ENCODE measurements around the gene INTS2.
"Not testable (repeated sequence)": the region's sequence is repeated elsewhere in the genome, so short reads cannot be mapped to it uniquely, and the experiment has no call there.

Gene INTS2

DNA sequence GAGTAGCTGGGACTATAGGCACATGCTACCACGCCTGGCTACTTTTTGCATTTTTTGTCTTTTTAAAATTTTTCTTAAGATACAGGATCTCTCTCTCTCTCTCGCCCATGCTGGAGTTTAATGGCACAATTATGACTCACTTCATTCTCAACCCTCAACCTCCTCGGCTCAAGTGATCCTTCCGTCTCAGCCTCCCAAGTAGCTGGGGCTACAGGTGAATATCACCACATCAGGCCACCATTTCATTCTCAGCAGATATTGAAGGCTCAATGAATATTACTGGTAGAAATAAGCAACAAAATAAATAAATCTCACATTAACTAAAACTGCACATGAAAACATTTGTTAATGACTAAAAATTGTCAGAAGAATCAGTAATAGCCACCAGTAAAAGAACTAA, 106.1 kb downstream of the INTS2 start:
- no peak overlapping the region for H3K4me3 ChIP-seq (ENCODE audit: low read depth, low read length)
- TF ChIP-seq, protein P1, sequence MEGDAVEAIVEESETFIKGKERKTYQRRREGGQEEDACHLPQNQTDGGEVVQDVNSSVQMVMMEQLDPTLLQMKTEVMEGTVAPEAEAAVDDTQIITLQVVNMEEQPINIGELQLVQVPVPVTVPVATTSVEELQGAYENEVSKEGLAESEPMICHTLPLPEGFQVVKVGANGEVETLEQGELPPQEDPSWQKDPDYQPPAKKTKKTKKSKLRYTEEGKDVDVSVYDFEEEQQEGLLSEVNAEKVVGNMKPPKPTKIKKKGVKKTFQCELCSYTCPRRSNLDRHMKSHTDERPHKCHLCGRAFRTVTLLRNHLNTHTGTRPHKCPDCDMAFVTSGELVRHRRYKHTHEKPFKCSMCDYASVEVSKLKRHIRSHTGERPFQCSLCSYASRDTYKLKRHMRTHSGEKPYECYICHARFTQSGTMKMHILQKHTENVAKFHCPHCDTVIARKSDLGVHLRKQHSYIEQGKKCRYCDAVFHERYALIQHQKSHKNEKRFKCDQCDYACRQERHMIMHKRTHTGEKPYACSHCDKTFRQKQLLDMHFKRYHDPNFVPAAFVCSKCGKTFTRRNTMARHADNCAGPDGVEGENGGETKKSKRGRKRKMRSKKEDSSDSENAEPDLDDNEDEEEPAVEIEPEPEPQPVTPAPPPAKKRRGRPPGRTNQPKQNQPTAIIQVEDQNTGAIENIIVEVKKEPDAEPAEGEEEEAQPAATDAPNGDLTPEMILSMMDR (IDR thresholded peaks at IDR 0.05; ENCODE audit: low read depth, low read length) = no peak

DNA sequence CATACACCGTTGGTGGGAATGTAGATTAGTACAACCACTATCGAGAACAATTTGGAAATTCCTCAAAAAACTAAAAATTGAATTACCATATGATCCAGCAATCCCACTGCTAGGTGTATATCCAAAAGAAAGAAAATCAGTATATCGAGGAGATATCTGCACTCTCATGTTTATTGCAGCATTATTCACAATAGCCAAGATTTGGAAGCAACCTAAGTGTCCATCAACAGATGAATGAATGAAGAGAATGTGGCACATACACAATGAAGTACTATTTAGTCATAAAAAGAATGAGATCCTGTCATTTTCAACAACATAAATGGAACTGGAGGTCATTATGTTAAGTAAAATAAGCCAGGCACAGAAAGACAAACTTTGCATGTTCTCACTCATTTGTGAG, 108.5 kb downstream of the INTS2 start:
- not testable (repeated sequence) for H3K4me3 ChIP-seq (ENCODE audit: low read depth, low read length)

DNA sequence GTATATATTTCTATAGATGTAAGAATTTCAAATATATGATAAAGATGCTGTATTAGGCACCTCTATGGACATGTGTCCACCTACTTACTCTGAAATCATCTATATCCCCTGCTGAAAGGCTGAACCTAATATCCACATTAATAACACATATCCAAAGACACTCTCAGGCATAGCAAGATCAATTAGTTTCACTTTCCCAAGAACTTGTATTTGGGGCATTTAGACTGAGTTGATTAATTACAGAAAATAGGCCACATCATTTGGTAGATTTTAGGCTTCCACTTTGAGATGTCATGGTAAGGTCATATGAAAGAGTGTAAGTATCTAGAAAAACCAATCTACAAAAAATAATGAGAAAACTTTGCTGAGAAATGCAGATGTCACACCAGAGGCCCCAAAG, 109.6 kb downstream of the INTS2 start:
- H3K4me3 ChIP-seq (ENCODE audit: low read depth, low read length) = no peak overlapping the region
- TF ChIP-seq, protein P1 (IDR thresholded peaks at IDR 0.05; ENCODE audit: low read depth, low read length) = no peak

DNA sequence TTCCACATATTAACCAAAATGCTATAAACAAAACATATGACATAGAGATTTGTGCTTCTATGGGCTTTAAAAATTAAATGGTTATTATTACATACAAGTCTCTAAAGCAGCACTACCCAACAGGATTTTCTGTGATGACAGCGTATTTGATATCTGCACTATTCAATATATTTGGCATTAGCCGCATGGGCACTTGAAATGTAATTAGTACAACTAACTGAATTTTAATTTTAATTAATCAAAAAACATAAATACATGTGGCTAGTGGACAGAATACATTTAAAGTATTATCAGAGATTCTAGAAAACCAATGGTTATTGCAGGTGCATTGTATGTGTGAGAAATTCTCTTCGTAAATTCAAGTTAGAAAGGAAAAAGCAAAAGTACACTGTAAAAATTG, 110.3 kb downstream of the INTS2 start:
- H3K4me3 ChIP-seq (ENCODE audit: low read depth, low read length) = no peak overlapping the region
- TF ChIP-seq, protein P1 (IDR thresholded peaks at IDR 0.05; ENCODE audit: low read depth, low read length) = no peak

DNA sequence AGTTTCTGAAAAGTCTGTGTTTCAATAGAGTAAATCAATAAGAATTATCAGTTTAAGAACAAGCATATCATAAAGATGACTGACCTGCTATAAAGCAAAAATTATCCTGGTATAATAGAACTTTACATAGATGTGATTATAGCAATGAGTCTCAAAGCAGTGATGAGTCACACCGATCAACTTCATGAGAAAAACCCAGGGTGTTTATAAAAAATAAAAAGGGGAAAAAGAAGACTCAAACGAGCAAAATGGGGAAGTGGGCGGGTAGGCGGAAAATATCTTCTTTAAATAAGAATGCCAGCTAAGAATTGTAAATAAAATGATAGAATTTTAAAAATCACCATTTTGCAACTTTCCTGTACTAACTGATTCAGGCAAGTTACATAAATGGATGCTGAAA, 111.2 kb downstream of the INTS2 start:
- no peak overlapping the region for H3K4me3 ChIP-seq (ENCODE audit: low read depth, low read length)
- TF ChIP-seq, protein P1 (IDR thresholded peaks at IDR 0.05; ENCODE audit: low read depth, low read length) = no peak

DNA sequence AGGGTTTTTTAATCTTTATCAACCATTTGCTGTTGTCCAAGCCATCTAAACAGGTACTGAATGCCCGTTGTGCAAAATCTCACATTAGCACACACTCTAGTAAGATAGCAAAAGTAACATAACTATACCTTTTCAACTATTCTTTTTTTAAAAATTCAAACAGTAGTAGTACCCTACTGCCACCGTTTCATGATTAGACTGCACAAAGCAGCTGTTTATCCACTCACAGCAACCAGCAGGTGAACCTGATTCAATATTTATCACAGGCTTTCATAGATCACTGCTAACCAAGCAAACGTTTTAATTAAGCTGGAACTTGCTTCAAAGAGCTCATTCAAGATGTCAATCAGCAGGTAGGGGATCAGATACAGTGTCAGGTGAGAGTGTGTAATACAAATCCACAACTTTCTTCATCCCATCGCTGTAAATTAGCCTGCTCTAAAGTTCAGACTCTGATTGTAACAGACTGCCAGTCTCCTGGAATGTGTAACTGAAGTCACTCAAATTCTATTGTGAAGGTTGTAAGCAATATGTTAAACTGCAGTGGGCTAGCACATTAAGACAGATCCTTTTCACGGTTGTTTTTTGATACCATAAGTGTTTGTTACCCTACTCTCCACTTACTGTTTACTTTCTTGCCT, 111.8 kb downstream of the INTS2 start:
- TF ChIP-seq, protein P1 (IDR thresholded peaks at IDR 0.05; ENCODE audit: low read depth, low read length) = no peak
- no peak overlapping the region for H3K4me3 ChIP-seq (ENCODE audit: low read depth, low read length)
